ENCODE results near the gene DNAJC9.

The DNAJC9 gene

DNA sequence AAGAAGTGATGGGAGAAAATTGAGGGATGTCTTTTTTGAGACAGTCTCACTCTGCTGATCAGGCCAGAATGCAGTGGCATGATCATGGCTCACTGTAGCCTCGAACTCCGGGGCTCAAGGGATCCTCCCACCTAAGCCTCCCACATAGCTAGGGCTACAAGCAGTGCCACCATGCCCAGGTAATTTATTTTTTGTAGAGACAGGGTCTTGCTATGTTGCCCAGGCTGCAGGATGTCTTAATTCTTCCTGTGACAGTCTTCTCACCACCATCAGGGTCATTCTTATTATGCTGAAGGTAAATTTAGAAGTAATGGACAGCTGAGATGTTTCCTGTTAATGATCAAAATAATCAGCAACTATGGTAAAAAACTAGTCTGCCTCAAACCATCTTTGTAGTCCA lies 7.1 kb downstream of the DNAJC9 start:
- no peak for DNase-seq (ENCODE audit: low read depth in 1 of 2, low spot score in 1 of 2)

DNA sequence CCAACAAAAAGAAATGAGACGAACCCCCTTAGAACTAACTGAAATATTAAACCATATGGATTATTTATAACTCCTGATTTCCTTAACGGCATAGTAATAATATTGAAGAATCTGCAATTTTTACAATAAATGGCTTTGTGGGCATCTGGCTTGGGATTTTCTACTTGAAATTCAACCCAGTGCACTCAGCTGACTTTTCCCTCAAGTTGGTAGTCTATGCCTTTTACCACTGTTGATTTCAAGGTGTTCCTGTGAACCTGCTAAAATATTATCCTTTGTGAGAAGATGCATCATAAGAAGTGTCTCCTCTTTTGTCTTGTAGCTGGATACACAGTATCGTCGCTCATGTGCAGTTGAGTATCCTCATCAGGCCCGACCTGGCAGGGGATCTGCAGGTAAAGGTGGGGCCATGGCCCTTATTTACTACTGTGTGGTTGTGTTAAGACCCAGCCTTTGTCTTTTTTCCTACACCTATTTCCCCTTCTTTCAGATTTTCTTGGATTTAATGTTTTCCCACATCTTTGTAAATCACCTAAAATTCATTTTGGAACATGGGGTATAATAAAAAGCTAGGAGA lies 8.0 kb downstream of the DNAJC9 start:
- no peak for DNase-seq (ENCODE audit: low read depth in 1 of 2, low spot score in 1 of 2)

DNA sequence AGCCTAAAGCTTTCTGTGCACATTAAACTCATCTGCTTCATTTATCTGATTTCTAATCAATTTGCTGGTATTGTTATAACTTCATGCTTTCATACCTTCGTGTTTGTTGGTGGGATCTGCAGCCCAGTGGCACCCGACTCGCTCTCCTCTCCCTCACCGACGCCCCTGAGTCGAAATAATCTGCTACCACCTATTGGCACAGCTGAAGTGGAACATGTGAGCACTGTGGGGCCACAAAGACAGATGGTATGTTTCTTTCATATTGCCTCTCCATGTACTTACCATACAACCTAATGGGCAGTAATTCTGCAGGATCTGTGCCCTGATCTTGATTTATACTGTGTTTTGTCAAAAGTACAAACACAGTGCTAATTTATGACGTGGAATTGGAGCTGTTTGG lies 12.4 kb downstream of the DNAJC9 start:
- DNase-seq (ENCODE audit: low read depth in 1 of 2, low spot score in 1 of 2): no peak

DNA sequence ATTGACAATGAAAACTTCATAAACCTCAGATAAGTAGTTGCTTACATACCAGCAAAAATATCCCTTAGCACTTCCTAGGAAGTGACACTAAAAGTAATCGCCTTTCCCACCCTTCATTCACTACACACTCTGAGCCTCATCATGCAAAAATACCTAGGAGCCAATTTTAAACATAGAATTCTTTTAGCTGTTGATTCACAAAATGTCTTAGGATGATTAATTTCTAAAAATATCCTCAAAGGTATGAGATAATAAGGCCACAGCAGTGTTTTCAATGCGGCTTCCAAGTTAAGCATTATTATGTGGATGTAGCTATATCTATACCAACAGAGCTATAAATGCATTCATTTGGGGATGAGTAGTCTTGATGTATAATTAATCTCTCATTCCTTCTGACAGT lies 13.2 kb downstream of the DNAJC9 start:
- DNase-seq (ENCODE audit: low read depth in 1 of 2, low spot score in 1 of 2): no peak

DNA sequence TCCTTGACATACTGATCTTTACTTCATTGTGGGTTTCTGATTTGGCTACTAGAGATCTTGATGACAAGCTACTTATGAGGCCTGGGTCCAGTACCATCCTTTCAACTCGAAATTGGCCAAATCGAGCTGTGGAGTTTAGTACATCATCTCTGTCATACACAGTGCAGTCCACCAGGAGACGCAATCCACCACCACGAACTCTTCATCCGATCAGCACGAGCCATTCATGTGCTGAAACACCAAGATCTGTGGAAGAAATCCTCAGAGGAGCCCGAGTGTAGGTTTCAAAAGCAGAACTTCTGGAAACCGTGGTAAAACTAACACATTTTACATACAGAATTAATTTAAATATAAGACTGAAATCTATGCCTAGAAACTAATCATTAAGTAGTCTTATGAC lies 14.2 kb downstream of the DNAJC9 start:
- no peak for DNase-seq (ENCODE audit: low read depth in 1 of 2, low spot score in 1 of 2)

DNA sequence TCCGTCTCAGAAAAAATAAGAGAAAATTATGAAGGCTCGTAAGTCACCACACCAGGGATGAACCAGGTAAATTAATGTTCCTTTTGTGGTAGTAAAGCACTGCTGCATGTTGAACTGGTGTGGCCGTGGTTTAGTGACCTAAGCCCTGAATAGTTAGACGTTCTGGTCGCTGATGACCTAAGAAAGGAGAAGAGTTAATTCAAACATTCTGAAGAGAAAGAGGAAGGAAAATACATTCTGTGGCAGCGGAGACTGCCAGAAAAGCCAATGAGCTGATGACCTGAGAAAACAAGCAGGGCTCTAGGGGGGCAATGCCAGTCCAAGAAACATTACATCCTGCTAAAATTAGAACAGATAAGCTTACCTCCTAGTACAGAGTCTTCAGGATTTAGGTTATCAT lies 17.5 kb downstream of the DNAJC9 start:
- no peak for DNase-seq (ENCODE audit: low read depth in 1 of 2, low spot score in 1 of 2)

DNA sequence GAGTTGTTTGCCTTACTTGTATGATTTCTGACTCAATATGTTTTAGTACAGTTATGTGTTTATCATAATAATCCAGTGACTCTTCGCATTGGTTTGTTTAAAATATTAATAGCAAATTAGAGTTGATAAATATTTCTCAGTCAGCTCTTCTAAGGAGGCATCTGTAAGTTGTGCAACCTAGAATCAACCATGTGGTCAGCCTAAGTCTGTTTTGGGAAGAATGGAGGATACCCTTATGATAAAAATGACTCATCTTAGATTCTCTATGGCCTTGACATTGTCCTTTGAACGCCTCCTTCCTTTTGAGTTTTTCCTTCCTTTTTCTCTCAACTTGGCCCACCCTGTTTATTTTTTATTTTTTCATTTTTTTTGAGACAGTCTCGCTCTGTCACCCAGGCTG lies 18.8 kb downstream of the DNAJC9 start:
- no peak for DNase-seq (ENCODE audit: low read depth in 1 of 2, low spot score in 1 of 2)

DNA sequence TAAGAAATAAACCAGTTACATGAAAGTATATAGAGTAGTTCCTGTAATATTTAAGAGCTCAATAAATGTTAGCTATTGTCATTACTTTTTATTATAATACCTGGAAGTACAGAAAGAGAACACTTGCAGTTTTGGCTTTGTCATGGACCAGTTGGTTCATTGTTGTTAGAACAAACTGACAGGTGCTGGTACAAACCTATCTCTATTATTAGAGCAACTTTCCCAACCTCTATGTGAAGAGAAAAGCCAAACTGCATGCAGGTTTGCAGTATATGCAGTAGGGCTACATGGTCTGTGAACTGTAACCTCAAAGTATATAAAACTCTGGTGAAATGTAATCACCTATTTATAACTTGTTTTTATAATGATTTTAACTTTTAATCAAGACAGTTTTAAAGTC lies 20.4 kb downstream of the DNAJC9 start:
- no peak for DNase-seq (ENCODE audit: low read depth in 1 of 2, low spot score in 1 of 2)

DNA sequence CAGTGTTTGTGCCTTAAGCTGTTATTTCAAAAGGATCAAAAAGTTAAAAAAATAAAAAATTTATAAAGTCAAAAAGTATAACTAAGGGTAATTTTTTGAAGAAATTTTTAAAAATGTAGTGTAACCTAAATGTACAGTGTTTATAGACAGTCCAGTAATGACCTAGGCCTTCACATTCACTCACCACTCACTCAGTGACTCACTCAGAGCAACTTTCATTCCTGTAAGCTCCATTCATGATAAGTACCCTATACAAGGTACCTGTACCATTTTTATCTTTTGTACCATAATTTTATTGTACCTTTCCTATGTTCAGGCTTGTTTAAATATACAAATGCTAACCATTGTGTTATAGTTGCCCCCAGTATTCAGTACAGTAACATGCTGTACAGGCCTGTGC lies 21.5 kb downstream of the DNAJC9 start:
- no peak for DNase-seq (ENCODE audit: low read depth in 1 of 2, low spot score in 1 of 2)

DNA sequence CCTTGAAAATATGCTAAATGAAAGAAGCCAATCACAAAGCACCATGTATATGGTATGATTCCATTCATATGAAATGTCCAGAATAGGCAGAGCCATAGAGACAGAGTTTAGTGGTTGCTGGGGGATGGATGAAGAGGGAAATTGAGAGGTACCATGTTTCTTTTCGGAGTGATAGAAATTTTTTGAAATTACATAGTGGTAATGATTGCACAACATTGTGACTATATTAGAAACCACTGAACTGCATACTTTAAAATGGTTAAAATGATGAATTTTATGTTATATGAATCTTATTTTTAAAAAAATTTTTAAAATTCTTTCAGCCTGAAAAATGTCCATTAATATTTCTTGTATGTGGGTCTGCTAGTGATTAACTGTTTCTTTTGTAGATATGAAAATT lies 26.1 kb downstream of the DNAJC9 start:
- no peak for DNase-seq (ENCODE audit: low read depth in 1 of 2, low spot score in 1 of 2)

DNA sequence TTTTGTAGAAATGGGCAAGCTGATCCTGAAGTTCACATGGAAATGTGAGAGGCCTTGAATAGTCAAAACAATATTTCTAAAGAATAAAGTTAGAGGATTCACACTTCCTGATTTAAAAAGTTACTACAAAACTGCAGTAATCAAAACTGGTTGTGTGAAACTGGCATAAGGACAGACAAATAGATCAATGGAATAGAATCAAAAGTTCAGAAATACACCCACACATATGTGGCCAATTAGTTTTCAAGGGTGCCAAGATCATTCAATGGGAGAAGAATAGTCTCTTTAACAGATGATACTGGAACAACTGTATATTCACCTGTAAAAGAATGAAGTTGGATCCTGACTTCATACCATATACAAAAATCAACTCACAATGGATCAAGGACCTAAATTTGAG lies 27.7 kb downstream of the DNAJC9 start:
- DNase-seq (ENCODE audit: low read depth in 1 of 2, low spot score in 1 of 2): no peak

DNA sequence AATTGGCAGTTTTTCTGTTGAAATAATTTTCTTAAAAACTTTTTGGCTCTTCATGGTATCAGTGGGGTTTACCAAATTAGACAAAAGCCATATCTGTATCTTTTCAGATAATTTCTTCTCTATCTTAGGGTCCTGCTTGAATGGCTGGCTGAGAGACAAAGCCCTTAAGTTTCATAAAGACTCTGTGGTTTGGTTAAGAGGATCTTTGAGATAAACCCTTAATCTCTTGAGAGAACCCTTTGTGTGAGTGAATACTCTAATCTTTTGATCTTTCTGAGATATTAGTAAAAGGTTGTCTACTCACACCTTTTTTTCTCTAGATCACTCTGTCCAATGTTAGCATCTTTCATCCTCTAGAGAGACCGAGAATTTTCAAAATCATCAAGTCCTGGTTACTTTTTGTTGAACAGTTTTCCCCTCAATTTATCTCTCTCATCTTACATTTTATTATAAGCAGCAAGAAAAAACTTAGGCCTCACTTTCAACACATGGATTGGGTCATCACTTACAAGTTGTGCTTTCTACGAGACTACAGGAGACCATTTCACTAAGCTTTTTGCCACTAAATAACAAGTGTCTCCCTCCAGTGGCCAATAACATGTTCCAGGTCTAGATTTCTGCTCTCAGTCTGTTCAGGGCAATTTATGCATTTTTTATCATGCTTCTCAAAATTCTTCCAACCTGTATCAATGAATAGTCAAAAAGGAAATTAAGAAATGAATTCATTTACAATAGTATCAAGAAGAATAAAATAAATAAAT lies 28.4 kb downstream of the DNAJC9 start:
- no peak for DNase-seq (ENCODE audit: low read depth in 1 of 2, low spot score in 1 of 2)

DNA sequence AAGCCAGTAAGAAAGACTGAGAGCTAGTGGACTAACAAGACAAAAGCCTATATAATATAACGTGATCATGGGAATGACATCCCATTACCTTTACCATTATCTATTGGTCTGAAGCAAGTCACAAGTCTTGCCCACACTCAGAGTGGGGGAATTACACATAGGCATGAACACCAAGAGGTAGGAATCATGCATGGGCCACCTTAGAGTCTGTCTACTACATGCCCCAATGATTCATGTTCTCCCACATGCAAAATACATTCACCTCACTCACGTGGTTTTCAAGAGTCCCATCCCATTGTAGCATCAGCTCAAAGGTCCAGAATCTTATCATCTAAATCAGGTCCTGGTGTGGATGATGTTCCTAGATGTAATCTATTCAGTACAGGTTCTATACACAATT lies 29.4 kb downstream of the DNAJC9 start:
- no peak for DNase-seq (ENCODE audit: low read depth in 1 of 2, low spot score in 1 of 2)

DNA sequence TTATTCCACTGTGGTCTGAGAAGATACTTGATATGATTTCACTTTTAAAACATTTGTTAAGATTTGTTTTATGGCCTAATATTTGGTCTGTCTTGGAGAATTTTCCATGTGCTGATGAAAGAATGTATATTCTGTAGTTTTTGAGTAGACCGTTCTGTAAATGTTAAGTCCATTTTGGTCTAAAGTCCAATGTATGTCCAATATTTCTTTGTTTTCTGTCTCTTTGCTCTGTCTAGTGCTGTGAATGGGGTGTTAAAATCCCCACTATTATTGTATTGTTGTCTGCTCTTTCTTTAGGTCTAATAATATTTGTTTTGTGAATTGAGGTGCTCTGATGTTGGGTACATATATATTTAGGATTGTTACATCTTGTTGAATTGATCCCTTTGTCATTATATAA lies 31.3 kb downstream of the DNAJC9 start:
- DNase-seq (ENCODE audit: low read depth in 1 of 2, low spot score in 1 of 2): no peak

DNA sequence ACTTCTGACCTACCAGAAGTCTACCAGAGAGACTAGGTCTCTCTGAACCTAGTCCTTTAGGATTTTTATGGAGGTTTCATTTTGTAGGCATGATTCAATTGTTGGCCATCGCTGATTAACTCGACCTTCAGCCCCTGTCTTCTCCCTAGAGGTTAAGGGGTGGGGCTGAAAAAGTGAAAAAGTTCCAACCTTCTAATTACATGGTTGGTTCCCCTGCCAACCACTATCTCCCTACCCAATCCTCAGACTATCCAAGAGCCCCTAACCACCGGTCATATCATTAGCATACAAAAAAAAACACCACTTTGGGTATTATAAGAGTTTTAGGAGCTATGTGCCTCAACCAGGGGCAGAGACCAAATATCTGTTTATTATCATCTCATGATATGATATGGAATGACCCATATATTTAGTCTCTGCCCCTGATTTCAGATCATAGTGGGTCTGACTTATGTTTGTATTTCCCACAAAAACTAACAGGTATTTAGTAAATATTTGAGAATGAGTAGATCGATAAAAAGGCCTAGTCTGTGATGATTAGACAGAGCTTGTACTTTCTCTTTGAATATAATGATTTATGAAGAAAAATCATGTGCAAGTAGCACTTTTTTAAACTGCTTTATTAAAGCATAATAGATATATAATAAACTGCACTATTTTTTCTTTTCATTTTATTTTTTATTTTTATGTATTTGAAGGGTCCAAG lies 35.8 kb downstream of the DNAJC9 start:
- DNase-seq (ENCODE audit: low read depth in 1 of 2, low spot score in 1 of 2): no peak

DNA sequence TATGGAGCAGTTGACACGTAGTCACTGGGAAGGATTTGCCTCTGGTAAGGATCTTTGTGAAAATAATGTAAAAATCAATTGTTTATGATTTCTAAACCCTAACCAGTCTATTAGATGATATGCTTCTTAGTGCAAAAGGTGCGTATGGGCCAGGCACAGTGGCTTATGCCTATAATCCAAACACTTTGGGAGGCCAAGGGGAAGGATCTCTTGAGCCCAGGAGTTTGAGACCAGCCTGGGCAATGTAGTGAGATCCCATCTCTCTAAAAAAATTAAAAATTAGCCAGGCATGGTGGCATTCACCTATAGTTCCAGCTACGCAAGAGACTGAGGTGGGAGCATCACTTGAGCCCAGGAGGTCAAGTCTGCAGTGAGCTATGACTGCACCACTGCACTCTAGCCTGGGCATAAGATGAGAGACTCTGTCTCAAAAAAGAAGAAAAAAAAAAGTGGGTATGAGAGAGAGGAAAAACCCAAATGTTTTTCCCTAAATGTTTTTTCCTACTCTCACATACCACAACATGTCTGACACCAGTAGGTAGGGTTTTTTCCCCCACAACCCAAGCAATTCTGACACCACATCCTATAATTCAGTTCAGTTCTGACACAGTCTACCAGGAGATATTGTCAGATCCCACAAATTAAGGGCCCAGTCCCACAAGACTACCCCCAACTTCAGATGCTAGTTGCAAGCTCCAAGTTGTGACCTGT lies 36.5 kb downstream of the DNAJC9 start:
- no peak for DNase-seq (ENCODE audit: low read depth in 1 of 2, low spot score in 1 of 2)

DNA sequence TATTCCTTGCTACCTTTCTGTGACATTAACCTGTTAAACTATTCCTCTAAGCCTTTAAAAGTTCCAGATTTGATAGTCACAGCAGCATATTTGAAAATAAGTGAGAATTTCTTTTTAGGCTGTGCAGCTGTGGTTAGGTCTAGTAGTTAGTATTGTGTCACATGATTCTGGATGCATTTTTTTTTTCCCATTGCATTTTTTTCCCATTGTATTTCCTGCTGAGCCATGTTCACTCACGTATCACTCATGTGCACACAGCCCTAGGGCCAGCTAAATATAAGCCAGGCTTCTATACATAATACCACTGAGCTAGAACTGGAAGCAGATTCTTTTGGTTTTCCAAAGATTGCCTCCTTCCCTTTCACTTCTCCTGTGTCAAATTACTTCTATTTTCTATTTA lies 37.4 kb downstream of the DNAJC9 start:
- no peak for DNase-seq (ENCODE audit: low read depth in 1 of 2, low spot score in 1 of 2)

DNA sequence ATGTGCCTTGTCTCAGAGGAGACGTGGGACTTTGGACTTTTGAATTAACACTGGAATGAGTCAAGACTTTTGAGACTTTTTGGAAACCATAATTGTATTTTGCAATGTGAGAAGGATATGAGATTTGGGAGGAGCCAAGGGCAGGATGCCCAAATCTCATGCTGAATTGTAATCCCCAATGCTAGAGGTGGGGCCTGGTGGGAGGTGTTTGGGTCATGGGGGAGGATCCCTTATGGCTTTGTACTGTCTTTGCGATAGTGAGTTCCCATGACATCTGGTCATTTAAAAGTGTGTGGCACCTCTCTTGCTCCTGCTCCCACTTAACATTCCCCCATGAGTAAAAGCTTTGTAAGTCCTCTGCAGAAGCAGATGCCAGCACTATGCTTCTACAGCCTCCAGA lies 39.2 kb downstream of the DNAJC9 start:
- no peak for DNase-seq (ENCODE audit: low read depth in 1 of 2, low spot score in 1 of 2)

DNA sequence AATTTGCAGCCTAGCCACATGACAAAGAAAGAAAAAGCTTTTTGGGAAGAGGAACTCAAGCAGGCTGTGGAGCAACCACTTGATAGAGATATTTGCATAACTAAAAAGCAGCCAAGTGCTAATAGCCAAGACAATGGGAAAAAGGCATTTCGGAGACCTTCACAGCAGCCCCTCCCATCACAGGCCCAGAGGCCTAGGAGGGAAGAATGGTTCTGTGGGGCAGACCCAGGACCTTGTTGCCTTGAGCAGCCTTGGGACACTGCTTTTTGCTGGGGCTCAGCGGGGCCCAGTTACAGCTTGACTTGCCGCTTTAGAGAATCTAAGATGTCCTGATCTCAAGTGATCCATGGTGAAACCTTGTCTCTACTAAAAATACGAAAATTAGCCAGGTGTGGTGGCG lies 40.7 kb downstream of the DNAJC9 start:
- DNase-seq (ENCODE audit: low read depth in 1 of 2, low spot score in 1 of 2): no peak

DNA sequence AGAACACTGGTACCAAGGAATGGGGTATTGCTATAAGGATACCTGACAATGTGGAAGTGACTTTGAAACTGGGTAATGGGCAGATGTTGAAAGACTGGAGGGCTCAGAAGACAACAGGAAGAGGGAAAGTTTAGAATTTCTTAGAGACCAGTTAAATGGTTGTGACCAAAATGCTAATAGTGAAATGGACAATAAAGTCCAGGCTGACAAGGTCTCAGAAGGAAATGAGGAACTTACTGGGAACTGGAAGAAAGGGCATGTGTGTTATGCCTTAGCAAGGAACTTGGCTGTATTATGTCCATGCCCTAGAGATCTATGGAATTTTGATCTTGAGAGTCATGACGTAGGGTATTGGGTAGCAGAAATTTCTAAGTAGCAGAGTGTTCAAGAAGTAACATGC lies 41.2 kb downstream of the DNAJC9 start:
- DNase-seq (ENCODE audit: low read depth in 1 of 2, low spot score in 1 of 2): no peak

DNA sequence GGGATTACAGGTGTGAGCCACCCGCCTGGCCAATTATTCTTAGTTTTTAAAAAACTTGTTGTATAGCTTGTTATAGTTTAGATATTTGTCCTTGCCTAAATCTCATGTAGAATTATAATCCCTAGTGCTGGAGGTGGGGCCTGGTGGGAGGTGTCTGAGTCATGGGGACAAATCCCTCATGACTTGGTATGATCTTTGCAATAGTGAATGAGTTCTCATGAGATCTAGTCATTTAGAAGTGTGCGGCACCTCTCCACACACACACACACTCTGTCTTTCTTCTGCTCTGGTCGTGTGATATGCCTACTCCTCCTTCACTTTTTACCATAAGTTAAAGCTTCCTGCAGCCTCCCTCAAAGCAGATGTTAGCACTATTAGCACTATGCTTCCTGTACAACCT lies 42.0 kb downstream of the DNAJC9 start:
- no peak for DNase-seq (ENCODE audit: low read depth in 1 of 2, low spot score in 1 of 2)
